Measurements from ENCODE around the gene PTPRD. TPM values are rescaled to one million over a fixed set of nuclear protein-coding genes. Genes with fewer than 3 reads are reported as not detected.
"Not testable (repeated sequence)": the region's sequence is repeated elsewhere in the genome, so short reads cannot be mapped to it uniquely, and the experiment has no call there.

The PTPRD gene
- polyA plus RNA-seq, 4 donors, result 91.3 to 115 (median 106) TPM

DNA sequence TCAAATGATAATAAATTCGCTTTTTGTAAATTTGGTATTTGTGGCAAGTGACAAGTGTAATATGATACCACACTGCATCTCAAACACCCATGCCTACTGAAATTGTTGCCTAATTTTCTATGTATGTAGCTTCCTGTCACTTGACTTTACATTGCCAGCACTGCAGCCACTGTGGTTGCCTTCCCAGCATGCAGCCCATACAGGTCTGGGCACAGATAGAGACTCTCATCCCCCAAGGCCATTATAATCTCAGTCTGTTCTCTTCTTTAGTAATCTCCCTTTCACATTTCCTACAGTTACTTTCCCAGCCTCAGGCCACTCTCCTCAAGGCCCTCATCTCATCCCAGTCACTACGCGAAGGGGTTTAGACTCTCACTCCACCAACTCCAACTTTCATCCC lies 1200.6 kb downstream of the PTPRD start:
- DNase-seq (ENCODE audit: low read depth in 4 of 4, low spot score in 2 of 4), result no peak

DNA sequence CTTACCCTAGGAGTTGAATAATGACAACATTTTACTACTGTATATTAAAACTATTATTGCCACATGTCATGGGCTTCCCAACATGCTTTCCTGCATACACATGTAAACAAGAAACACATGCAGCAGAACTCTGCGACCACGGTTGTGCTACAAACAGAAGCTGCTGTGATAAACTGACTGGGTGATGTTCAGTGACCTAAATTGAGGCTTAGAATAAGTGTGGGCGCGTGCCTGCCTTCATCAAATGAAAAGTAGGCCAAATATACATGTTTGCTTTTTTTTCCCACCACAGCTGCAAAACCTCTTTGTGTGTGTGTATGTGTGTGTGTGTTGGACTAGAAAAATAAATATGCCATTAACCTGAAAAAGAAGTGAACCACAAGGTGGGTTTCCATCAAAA lies 1202.1 kb downstream of the PTPRD start:
- no peak for DNase-seq (ENCODE audit: low read depth in 4 of 4, low spot score in 2 of 4)

DNA sequence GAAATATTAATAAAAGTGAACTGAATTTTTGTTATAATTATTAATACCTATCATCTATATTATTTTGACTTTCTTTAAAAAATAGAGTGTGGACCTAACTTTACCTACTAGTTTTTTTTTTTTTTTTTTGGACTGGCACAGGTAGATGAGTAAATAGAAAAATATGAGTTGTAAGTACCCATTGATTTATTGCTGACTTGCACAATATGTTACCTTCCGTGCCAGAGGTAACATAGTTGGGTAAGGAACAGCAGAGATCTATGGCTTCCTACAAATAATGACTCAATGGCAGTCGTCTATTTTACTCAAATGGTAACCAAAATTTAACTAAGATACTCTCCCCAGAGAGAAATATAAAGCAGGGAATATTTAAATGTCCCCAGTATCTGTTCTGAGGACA lies 1212.8 kb downstream of the PTPRD start:
- no peak for DNase-seq (ENCODE audit: low read depth in 4 of 4, low spot score in 2 of 4)

DNA sequence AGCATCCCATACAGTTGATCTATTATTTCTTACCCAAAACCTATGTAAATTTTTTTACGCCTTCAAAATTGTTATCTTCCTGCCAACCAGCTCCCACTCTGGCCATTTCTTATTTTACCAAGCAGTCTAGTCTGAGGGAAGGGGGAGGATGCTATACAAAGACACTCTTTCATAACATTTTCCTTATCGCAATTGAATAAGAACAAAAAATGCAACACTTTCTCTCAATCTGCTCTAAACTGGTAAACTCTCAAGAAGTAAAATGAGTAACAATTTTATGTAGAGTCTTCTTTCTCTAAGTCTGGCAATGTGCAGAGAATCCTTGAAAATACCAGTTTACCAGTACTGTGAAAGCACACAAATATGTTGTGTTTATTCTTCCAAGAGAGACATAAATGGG lies 1216.3 kb downstream of the PTPRD start:
- no peak for DNase-seq (ENCODE audit: low read depth in 4 of 4, low spot score in 2 of 4)

DNA sequence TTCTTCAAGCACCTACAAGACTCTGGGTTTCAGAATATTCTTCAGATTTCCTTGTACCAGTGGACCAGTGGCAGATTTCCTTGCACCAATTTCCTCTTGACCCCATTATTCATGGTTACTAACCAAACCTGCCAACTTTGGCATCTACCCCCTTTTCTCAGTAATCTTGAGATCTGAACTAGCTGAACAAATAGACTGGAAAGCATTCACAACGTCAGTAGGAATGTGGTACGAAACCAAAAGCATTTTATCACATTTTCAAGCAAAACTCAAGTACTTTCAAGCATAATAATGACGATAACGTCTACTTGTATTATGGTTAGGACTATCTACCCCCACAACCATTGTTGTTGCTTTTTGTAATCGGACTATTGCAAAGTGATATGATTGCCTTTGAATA lies 1217.3 kb downstream of the PTPRD start:
- DNase-seq (ENCODE audit: low read depth in 4 of 4, low spot score in 2 of 4), result no peak

DNA sequence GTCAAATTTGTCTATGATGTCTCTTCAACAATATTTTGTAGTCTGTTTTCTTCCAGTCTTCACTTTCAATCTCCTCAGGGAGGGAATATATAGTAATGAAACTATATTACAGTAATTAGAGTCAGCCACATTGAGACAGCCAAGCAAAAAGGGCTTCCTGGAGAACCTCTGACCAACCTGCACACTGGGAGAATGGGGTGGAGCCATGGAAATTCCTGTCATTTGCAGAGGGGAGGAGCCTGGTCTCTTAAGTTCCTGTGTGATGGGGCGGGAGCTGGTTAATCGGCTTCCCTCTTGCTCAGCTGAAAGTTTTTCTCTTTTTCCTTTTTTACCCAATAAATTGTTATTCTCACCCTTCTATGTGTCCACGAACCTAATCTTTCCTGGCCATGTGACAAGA lies 1220.0 kb downstream of the PTPRD start:
- no peak for DNase-seq (ENCODE audit: low read depth in 4 of 4, low spot score in 2 of 4)

DNA sequence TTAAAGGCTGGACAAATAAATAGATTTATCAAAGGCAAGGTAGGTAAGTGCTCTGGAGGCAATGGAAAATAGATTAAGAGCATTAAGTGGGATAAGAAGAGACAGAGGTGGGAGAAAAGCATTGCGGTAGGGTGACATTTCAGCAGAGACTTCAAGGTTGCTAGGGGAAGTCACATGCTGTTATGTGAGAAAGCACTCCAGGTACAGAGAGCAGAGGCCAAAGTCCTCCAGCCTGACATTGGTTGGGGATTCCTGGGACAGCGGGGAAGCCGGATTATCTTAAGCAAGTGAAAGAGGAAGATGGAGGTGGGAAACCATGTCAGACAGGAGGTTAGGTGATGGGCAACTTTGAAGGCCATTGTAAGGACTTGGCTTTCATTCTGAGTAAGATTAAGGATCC lies 1222.9 kb downstream of the PTPRD start:
- no peak for DNase-seq (ENCODE audit: low read depth in 4 of 4, low spot score in 2 of 4)

DNA sequence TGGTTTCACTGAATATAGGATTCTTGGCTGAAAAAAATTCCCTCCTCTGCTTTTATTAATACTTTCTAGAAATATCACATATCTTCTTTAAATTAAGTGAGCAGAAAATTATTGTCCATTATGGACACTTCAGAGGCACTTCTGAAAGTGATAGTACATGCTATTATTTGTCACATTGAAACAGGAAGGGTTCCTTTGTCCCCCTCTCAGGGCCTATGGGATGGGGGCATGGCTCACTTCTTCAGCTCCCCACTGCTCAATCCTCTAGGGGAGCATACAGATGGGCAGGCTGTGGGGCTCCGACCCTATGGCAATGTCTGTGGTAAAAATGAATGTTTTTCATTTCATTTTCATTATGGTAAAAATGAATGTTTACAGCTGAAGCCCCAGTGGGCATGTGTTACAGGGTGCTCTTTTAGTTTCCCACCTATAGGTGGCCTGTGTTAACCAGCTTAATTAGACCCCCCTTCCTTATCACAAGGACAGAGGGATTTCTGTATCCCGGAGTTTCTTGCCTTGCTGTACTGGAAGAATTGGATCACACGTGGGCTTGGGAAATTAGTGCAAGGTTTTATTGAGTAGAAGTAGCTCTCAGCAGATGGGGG lies 1225.2 kb downstream of the PTPRD start:
- no peak for DNase-seq (ENCODE audit: low read depth in 4 of 4, low spot score in 2 of 4)

DNA sequence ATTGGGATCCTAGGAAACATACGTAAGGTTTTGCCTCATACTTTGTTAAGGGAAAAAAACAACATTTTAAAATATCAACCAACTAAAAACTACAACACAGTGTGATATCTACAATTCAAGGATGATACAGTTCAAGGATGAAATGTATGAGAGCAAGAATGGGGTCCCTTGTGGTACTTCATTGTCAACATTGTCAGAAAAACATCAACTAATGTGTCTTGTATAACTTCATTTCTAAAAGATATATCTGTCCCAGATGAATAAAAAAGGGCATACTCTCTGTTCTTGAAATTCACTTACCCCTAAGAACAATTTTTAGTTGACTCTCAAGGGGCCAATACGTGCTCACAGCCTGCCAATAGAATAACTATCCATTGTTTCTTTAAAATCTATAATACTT lies 1250.5 kb downstream of the PTPRD start:
- DNase-seq (ENCODE audit: low read depth in 4 of 4, low spot score in 2 of 4), result no peak

DNA sequence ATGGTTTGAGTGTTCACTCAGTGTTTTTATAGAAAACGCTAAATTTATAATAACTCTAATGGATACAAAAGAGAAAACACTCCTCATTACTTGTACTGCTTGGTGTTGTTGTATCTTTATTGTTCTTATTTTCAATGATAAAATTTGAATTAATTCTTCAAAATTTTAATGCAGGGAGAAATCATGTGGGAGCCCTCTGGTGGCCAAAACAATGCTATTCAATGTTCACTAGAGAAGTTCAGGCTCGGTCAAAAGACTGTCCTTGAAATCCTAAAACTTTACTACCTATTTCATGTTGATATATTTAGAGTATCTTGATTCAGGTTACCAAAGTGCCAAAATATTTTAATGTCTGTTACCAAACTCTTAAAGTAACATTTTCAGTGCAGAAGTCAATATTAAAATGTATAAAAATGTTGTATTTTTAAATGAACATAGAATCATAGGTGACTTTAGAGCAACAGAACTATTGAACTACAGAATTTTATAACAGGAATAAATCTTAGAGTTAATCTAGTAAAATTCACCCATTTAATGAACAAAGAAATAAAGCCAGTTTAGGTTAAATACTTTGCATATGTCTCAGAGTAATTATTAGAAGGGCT lies 1259.8 kb downstream of the PTPRD start:
- DNase-seq (ENCODE audit: low read depth in 4 of 4, low spot score in 2 of 4), result peak in 3 of 4 donors; percentile 2 to 5 (median 2)

DNA sequence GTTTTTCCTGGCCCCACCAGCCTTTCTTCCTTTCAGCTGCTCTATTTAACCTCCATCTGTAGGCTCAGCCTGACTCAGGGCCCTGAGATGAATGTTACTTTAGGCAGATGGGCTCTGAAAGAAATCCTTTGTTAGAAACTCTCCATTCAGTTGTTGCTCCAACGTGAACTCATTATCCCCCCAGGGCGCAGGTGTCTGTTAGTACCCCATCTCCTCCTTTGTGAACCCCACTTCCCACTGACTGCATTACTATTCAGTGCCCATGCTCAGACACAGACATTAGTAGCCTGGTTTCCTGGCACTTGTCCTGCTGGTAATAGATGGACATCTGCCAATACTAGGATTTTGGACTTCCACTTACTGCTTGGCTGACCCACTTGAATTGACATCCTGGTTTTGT lies 1271.6 kb downstream of the PTPRD start:
- no peak for DNase-seq (ENCODE audit: low read depth in 4 of 4, low spot score in 2 of 4)

DNA sequence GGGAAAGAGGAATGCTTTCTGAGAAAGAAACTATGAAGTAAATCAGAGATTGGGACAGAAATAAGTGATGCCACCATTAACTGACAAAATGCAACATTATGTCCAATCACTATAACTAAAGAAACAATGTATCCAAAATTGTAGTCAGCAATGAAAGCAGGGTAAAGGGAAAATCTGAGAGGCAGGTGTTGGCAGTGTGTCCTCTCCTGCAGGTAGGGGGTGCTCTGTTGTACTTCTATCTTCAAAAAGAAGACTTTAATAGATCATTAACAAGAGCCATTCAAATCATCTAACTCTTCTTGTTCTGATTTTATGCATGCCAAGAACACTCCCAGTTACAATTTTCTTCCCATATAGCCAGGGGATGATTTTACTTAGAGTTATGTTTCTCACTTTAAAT lies 1275.7 kb downstream of the PTPRD start:
- DNase-seq (ENCODE audit: low read depth in 4 of 4, low spot score in 2 of 4), result no peak

DNA sequence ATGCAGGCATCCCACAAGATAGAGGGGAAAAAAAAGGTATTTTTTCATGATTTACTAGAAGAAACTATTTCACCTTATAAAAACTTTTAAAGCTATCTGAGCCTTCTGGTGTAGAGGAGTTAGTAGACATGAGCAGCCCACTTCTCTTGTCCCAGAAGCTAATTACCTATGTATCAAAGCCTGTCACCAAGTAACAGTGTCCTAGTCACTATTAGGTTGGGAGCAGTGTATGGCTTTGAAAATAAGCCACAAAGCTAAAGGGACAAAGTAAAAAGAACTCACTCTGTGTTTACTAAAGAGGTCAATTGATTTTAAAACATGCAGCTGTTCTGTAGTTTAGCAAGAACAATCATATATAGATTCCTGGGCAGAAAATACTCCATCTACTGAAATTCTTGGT lies 1286.1 kb downstream of the PTPRD start:
- DNase-seq (ENCODE audit: low read depth in 4 of 4, low spot score in 2 of 4), result no peak

DNA sequence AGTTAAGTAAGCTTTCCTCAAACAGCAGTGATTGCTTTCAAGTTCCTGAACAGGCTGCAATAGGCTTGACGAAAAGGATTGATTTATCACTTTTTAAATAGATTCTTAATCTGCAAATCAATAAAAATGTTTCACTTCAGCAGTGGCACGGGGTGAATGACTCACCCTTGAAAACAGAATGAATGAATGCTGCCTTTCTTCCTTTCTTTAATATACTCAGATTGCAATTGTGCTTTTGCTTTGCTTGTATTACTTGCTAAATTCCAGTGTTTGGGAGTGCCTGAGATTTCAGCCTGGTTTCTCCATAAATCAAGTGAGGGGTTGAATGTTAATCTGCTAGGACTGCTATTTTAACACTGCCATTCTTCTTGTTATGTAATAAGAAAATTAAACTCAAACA lies 1293.8 kb downstream of the PTPRD start:
- no peak for DNase-seq (ENCODE audit: low read depth in 4 of 4, low spot score in 2 of 4)

DNA sequence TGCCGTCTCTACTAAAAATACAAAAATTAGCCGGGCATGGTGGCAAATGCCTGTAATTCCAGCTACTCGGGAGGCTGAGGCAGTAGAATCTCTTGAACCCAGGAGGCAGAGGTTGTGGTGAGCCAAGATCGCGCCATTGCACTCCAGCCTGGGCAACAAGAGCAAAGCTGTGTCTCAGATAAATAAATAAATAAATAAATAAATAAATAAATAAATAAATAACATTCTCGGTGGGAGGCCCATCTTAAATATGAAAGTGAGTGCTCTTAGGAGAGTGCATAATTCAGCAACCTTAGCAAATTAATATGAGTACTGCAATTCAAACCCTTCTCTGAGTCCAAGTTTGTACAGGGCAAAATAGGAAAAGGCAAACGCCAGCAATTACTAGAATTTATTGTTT lies 1302.1 kb downstream of the PTPRD start:
- DNase-seq (ENCODE audit: low read depth in 4 of 4, low spot score in 2 of 4), result not testable (repeated sequence)

DNA sequence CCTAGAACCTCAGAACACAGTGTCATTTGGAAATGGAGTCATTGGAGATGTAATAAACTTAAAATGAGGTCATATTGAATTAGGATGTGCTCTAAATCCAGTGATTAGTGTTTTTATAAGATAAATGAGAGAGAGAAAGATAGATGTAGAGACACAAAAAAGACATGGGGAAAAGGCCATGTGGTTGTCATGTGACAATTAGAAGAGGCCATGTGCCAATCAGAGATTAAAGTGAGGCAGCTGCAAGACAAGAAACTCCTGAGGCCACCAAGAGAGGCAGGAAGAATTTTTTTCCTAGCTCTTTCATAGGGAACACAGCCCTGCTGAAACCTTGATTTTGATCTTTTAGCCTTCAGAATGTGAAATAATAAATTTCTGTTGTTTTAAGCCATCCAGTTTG lies 1307.2 kb downstream of the PTPRD start:
- DNase-seq (ENCODE audit: low read depth in 4 of 4, low spot score in 2 of 4), result no peak

DNA sequence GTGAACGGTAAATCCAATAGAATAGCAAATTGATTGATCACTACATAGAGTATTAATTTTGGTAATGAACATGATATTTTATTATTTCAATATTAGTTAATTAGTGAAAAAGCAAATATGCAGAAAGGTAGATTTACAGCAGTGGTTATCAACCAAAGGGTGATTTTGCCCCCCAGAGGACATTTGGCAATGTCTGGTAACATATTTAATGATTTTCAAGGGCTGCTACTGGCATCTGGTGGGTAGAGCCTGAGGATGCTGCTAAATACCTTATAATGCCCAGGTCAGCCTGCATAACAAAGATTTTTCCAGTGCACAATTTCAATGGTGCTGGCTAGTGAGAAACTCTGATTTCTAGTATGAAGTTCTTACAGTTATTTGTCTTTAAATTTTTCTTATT lies 1313.7 kb downstream of the PTPRD start:
- DNase-seq (ENCODE audit: low read depth in 4 of 4, low spot score in 2 of 4), result no peak

DNA sequence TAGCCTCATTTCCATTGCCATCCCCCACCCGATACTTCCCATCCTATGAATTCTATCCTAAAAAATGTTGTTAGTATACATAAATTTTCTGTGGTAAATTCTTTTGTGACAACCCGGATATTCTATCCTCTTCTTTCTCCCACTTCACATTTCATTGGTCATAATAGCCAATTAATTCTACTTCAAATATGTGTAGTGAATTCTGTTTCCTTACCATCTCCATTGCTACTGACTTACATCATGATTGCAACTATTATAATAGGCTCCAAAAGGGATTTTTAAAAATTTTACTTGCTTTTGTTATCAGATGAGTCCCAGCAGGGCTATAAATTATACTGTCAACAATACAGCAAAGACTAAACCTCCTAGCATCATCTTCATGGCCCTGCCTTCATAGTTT lies 1326.8 kb downstream of the PTPRD start:
- no peak for DNase-seq (ENCODE audit: low read depth in 4 of 4, low spot score in 2 of 4)

DNA sequence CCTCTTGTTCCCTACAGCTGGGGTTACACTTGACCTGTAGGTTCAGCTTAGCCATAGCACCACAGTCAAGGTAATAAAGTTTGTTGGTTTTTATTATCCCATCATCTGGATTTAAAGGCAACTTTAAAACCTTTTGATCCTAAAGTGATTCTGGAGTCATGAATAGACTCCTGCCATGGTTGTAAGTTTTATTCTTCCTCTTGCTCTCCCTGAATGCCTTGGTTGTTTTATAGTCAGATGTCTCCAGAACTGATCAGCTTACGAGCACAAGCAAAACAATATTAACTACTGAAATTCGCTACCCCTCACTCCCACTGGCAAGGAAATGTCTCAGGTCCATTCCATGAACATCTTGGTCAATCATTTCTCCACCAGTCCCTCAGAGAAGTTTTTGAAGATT lies 1328.6 kb downstream of the PTPRD start:
- peak in 3 of 4 donors; percentile 17 to 31 (median 29) for DNase-seq (ENCODE audit: low read depth in 4 of 4, low spot score in 2 of 4)

DNA sequence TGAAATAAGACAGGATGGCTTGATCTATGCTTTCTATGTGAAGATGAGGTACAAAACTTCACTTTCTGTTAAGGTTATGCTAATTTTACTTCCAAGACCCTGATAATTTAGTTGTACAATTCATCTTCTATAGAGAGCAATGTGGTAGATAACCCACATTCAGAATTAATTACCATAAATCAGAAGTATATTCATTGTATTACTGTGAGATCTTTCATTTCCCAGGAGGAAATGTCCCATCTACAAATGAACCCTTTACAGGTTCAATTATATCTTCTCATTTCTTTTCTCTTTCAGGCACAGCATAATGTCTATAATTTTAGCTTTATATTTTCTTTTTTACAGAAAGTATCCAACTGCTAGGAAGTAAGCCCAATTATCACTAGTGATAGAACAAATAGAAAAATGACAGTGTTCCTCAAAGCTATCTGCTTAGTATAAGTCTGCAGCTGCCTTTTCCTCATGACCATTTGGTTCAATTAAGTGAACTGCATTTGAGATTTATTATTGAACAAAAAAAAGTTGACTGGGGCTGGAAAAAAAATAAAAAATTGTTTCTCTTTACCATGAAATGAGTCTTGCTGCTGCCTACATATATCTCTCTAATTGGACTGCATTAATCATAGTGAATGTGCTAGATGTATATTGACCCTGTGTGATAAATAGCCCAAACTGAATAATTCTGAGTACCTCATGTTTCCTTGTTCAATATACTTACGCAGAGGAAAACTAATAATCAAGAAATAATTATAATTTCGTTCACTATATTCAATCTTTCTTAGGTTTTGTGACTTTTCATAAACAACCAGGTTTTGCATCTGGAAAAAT lies 1329.4 kb downstream of the PTPRD start:
- no peak for DNase-seq (ENCODE audit: low read depth in 4 of 4, low spot score in 2 of 4)

DNA sequence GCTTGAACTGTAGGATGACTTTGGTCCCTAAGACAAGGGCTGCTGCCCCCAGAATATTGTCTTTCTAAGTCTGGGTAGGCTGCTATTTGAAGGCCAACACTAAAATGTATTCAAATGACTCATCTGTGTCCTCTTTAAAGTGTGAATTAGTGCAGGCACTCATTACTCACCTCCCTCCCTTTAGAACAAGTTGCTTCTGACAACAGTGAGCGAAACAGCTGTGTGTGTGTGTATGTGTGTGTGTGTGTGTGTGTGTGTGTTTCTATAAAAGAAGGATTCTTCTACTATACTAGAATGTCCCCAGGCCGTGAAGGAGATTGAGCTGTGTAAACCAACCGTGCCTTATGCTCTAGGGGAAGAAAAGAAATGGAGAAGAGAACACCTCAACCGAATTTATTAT lies 1337.2 kb downstream of the PTPRD start:
- DNase-seq (ENCODE audit: low read depth in 4 of 4, low spot score in 2 of 4), result no peak

DNA sequence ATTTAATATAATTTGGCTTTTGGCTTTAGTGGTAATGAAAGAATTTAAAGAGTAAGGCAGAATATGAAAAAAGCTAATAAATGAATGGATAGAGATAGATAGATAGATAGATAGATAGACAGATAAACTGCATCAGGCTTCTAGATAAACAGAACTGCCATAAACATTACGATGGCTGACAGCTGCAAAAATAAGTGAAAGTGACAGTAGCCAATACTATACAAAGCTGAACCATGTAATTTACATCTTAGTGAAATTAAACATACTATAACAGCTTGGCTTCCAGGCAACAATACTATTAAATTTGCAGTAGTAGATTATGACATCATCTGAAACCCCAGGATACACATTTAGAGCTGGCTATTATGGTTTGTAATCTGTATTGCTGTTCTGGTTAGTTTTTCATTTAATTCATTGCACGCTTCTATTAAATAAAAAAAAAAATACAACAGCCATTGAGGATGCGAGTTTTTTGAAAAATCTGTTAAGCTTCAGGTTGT lies 1354.8 kb downstream of the PTPRD start:
- DNase-seq (ENCODE audit: low read depth in 4 of 4, low spot score in 2 of 4), result no peak
